PC-3 (cell line): ENCODE data around the gene L3MBTL1.
"Not testable (repeated sequence)": the region's sequence is repeated elsewhere in the genome, so short reads cannot be mapped to it uniquely, and the experiment has no call there.

Source experiments
- EZH2 ChIP-seq: fragments of 300-600 bp; sonication (generic); IDR thresholded peaks from one replicate; pipeline ENCODE4 v1.6.1; 2017; ENCODE audit warnings: antibody characterized with exemption, mild to moderate bottlenecking, low read length; ENCODE audit not compliant: unreplicated experiment
- EZH2phosphoT487 ChIP-seq: fragments of 300-600 bp; sonication (generic); IDR thresholded peaks from 2 replicates; pipeline ENCODE4 v1.6.1; 2018; ENCODE audit warnings: mild to moderate bottlenecking, antibody characterized with exemption, low read length, borderline replicate concordance
- TF ChIP-seq, protein P1 (sequence below): fragments of 300-600 bp; sonication (generic); conservative IDR thresholded peaks from 2 replicates; pipeline ENCODE4 v1.5.1; 2017; ENCODE audit warnings: antibody characterized with exemption, low read depth, mild to moderate bottlenecking, low read length

DNA sequence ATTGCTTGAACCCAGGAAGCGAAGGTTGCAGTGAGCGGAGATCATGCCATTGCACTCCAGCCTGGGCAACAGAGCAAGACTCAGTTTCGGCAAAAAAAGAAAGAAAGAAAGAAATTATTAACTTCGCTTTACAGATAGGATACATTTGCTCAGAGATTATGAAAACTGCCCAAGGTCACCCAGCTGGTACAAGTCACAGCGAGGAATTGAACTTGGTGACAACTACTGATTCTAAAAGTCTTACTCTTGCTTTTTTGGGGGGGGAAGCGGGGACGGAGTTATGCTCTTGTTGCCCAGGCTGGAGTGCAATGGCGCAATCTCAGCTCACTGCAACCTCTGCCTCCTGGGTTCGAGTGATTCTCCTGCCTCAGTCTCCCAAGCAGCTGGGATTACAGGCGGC is 81.0 kb downstream of the L3MBTL1 start:
- TF ChIP-seq, protein P1, sequence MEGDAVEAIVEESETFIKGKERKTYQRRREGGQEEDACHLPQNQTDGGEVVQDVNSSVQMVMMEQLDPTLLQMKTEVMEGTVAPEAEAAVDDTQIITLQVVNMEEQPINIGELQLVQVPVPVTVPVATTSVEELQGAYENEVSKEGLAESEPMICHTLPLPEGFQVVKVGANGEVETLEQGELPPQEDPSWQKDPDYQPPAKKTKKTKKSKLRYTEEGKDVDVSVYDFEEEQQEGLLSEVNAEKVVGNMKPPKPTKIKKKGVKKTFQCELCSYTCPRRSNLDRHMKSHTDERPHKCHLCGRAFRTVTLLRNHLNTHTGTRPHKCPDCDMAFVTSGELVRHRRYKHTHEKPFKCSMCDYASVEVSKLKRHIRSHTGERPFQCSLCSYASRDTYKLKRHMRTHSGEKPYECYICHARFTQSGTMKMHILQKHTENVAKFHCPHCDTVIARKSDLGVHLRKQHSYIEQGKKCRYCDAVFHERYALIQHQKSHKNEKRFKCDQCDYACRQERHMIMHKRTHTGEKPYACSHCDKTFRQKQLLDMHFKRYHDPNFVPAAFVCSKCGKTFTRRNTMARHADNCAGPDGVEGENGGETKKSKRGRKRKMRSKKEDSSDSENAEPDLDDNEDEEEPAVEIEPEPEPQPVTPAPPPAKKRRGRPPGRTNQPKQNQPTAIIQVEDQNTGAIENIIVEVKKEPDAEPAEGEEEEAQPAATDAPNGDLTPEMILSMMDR = not testable (repeated sequence)
- TF ChIP-seq EZH2phosphoT487, EZH2: not testable (repeated sequence)
